C1 segment of cervical spinal cord (tissue), 14 donors: ENCODE results near the gene AFG1L.
"Not testable (repeated sequence)": the region's sequence is repeated elsewhere in the genome, so short reads cannot be mapped to it uniquely, and the experiment has no call there.

ENCODE experiments used
- DNase-seq, 14 donors: peaks; one replicate each; lab custom pipeline; 2025; lab: John Stamatoyannopoulos, UW

Gene AFG1L

GRCh38 chr6:108408861-108409260, 114.0 kb downstream of the AFG1L start:
- no peak for DNase-seq

GRCh38 chr6:108416047-108416833, 121.4 kb downstream of the AFG1L start:
- DNase-seq, result not testable (repeated sequence)

GRCh38 chr6:108417027-108417426, 122.2 kb downstream of the AFG1L start:
- DNase-seq, result no peak

GRCh38 chr6:108419474-108419873, 124.6 kb downstream of the AFG1L start:
- no peak for DNase-seq

GRCh38 chr6:108419934-108420609, 125.2 kb downstream of the AFG1L start:
- no peak for DNase-seq

- DNase-seq, result no peak
These were observed 126.5 kb downstream of the AFG1L start for GRCh38 chr6:108421366-108421765.

- DNase-seq, result no peak
These were observed 129.3 kb downstream of the AFG1L start for GRCh38 chr6:108423982-108424705.

GRCh38 chr6:108425428-108425827, 130.6 kb downstream of the AFG1L start:
- DNase-seq, result no peak

- DNase-seq, result no peak
These were observed 137.3 kb downstream of the AFG1L start for GRCh38 chr6:108432143-108432542.

- DNase-seq, result no peak
These were observed 137.9 kb downstream of the AFG1L start for GRCh38 chr6:108432792-108433191.

GRCh38 chr6:108434222-108434621, 139.4 kb downstream of the AFG1L start:
- DNase-seq, result no peak

- DNase-seq, result no peak
These were observed 140.5 kb downstream of the AFG1L start for GRCh38 chr6:108435391-108435790.

GRCh38 chr6:108436771-108437170, 141.9 kb downstream of the AFG1L start:
- no peak for DNase-seq

GRCh38 chr6:108437821-108438220, 143.0 kb downstream of the AFG1L start:
- no peak for DNase-seq

- no peak for DNase-seq
These were observed 144.1 kb downstream of the AFG1L start for GRCh38 chr6:108438918-108439317.

GRCh38 chr6:108441141-108441540, 146.3 kb downstream of the AFG1L start:
- DNase-seq, result no peak

- DNase-seq, result no peak
These were observed 148.1 kb downstream of the AFG1L start for GRCh38 chr6:108442770-108443520.

GRCh38 chr6:108446629-108447150, 151.8 kb downstream of the AFG1L start:
- DNase-seq, result no peak

- no peak for DNase-seq
These were observed 153.6 kb downstream of the AFG1L start for GRCh38 chr6:108448481-108448880.

- DNase-seq, result not testable (repeated sequence)
These were observed 154.9 kb downstream of the AFG1L start for GRCh38 chr6:108449717-108450116.

- no peak for DNase-seq
These were observed 157.0 kb downstream of the AFG1L start for GRCh38 chr6:108451816-108452215.
